Endodermal cell (in vitro differentiated cells): ENCODE measurements around the gene THAP11. TPM values are rescaled to one million over a fixed set of nuclear protein-coding genes. Genes with fewer than 3 reads are reported as not detected.

Experiments
- DNase-seq: peaks from one replicate; pipeline ENCODE4 v3.0.0-alpha.2; 2017
- H3K27ac ChIP-seq: 2 replicates; pipeline ENCODE4 v1.5.1; 2013; ENCODE audit warnings: mild to moderate bottlenecking, low read depth, low read length, moderate library complexity
- H3K27me3 ChIP-seq: 2 replicates; pipeline ENCODE4 v1.6.1; 2013; ENCODE audit warnings: mild to moderate bottlenecking, low read length, moderate library complexity; ENCODE audit not compliant: insufficient read depth, control insufficient read depth, poor library complexity, severe bottlenecking
- H3K36me3 ChIP-seq: 2 replicates; pipeline ENCODE4 v1.7.0; 2013; ENCODE audit warnings: mild to moderate bottlenecking, low read length, moderate library complexity; ENCODE audit not compliant: control insufficient read depth, insufficient read depth
- H3K4me1 ChIP-seq: one replicate; pipeline ENCODE4 v1.7.0; 2013; ENCODE audit warnings: low read length; ENCODE audit not compliant: control insufficient read depth, insufficient read depth
- H3K4me3 ChIP-seq: 2 replicates; pipeline ENCODE4 v1.5.1; 2013; ENCODE audit warnings: mild to moderate bottlenecking, low read length, moderate library complexity
- H3K9ac ChIP-seq: 2 replicates; pipeline ENCODE4 v1.6.1; 2013; ENCODE audit warnings: mild to moderate bottlenecking, low read length, moderate library complexity; ENCODE audit not compliant: poor library complexity, severe bottlenecking; ENCODE audit errors: extremely low read depth
- H3K9me3 ChIP-seq: 2 replicates; pipeline ENCODE4 v1.6.1; 2013; ENCODE audit warnings: mild to moderate bottlenecking, low read length, moderate library complexity; ENCODE audit not compliant: control insufficient read depth
- H3K27ac Mint-ChIP-seq: 2 replicates; pipeline ENCODE4 v1.8.0; 2020; ENCODE audit warnings: mixed read lengths
- H3K27me3 Mint-ChIP-seq: 2 replicates; pipeline ENCODE4 v1.8.0; 2021; ENCODE audit warnings: mild to moderate bottlenecking, mixed read lengths; ENCODE audit not compliant: insufficient read depth
- H3K36me3 Mint-ChIP-seq: 2 replicates; pipeline ENCODE4 v1.8.0; 2020; ENCODE audit warnings: low read depth, mixed read lengths
- H3K4me1 Mint-ChIP-seq: 2 replicates; pipeline ENCODE4 v1.8.0; 2020; ENCODE audit warnings: mixed read lengths
- H3K4me3 Mint-ChIP-seq: 2 replicates; pipeline ENCODE4 v1.8.0; 2020; ENCODE audit warnings: mild to moderate bottlenecking, moderate library complexity, mixed read lengths
- H3K9me3 Mint-ChIP-seq: 2 replicates; pipeline ENCODE4 v1.8.0; 2020; ENCODE audit warnings: mild to moderate bottlenecking, mixed read lengths
- CTCF ChIP-seq: fragments of 200-600 bp; sonication (generic); conservative IDR thresholded peaks from 2 replicates; pipeline ENCODE4 v1.5.0; 2021; ENCODE audit warnings: antibody characterized with exemption, mild to moderate bottlenecking
- WGBS, 2 experiments: methylation state at CpG; one replicate each; pipeline versions ENCODE4 v1.1.5 to v1.1.7; 2013; ENCODE audit warnings: missing lambda C conversion rate in 2 of 2, mixed read lengths in 1 of 2; ENCODE audit not compliant: insufficient coverage in 1 of 2, insufficient read length in 1 of 2; 5-methylcytosine and 5-hydroxymethylcytosine counted together
- total RNA-seq, 2 donors: library from RNA; stranded (reverse); fragmentation: NEBNext Ultra II Directional in 1 of 2; extraction: Animal tissue kit (Norgen Biotek cat#: 25700) in 1 of 2; gene quantifications; 2 replicates in 1 of 2; 3 replicates in 1 of 2; pipeline ENCODE4 v1.2.1, GENCODE V29; 2021

Gene THAP11
- total RNA-seq, 2 donors from 2014 or later: 28.0 to 32.9 TPM

- H3K9ac ChIP-seq: no peak overlapping the region
- no peaks in the 10 kb centered on the region for H3K27me3 Mint-ChIP-seq
- no peak overlapping the region for H3K4me3 ChIP-seq
- TF ChIP-seq CTCF: peak; percentile 35
- H3K9me3 Mint-ChIP-seq: no peaks in the 10 kb centered on the region
- H3K4me1 ChIP-seq: peaks cover 5% of the 10 kb centered on the region
- H3K27ac Mint-ChIP-seq: peak overlapping the region; percentile 78
- H3K27ac ChIP-seq: no peak overlapping the region
- H3K27me3 ChIP-seq: no peaks in the 10 kb centered on the region
- peaks cover 32% of the 10 kb centered on the region for H3K36me3 ChIP-seq
- H3K9me3 ChIP-seq: no peaks in the 10 kb centered on the region
- H3K36me3 Mint-ChIP-seq: peaks cover 20% of the 10 kb centered on the region
- DNase-seq: peak; percentile 68
- 92 to 95% methylated on average over 4 to 5 of the region's 5 CpGs for WGBS, 2 experiments
- no peak overlapping the region for H3K4me3 Mint-ChIP-seq
- peaks cover 16% of the 10 kb centered on the region for H3K4me1 Mint-ChIP-seq
Measured at GRCh38 chr16:67886387-67886786, 44.3 kb downstream of the THAP11 start.

- Mint-ChIP-seq H3K9me3 (no peaks in the 10 kb centered on the region), H3K27ac (no peak overlapping the region), H3K4me1 (peaks cover 23% of the 10 kb centered on the region), H3K27me3 (no peaks in the 10 kb centered on the region), H3K36me3 (peaks cover 5% of the 10 kb centered on the region), H3K4me3 (no peak overlapping the region)
- Histone ChIP-seq H3K27ac (no peak overlapping the region), H3K9ac (no peak overlapping the region), H3K36me3 (peaks cover 13% of the 10 kb centered on the region), H3K4me1 (peaks cover 5% of the 10 kb centered on the region), H3K4me3 (no peak overlapping the region), H3K9me3 (no peaks in the 10 kb centered on the region), H3K27me3 (no peaks in the 10 kb centered on the region)
- WGBS, 2 experiments: 87% methylated on average over 3 of the region's 3 CpGs; no CpG with 5 or more reads in 1 of the 2 experiments
- TF ChIP-seq CTCF: no peak
- no peak for DNase-seq
Measured at GRCh38 chr16:67888331-67888730, 46.2 kb downstream of the THAP11 start.

- no peak for DNase-seq
- H3K36me3 ChIP-seq: no peaks in the 10 kb centered on the region
- H3K9ac ChIP-seq: peak overlapping the region; percentile 19
- no peaks in the 10 kb centered on the region for H3K4me1 ChIP-seq
- H3K36me3 Mint-ChIP-seq: no peaks in the 10 kb centered on the region
- H3K9me3 Mint-ChIP-seq: no peaks in the 10 kb centered on the region
- H3K27ac Mint-ChIP-seq: peak overlapping the region; percentile 95
- peak overlapping the region; percentile 96 for H3K4me3 Mint-ChIP-seq
- H3K4me3 ChIP-seq: peak overlapping the region; percentile 82
- H3K27me3 ChIP-seq: no peaks in the 10 kb centered on the region
- H3K9me3 ChIP-seq: no peaks in the 10 kb centered on the region
- TF ChIP-seq CTCF: no peak
- H3K27ac ChIP-seq: no peak overlapping the region
- H3K4me1 Mint-ChIP-seq: peaks cover 19% of the 10 kb centered on the region
- WGBS, 2 experiments: 74 to 79% methylated on average over 2 to 3 of the region's 5 CpGs
- no peaks in the 10 kb centered on the region for H3K27me3 Mint-ChIP-seq
Measured at GRCh38 chr16:67892375-67892774, 50.3 kb downstream of the THAP11 start.
